ENCODE measurements around the gene TCP11L2. TPM values are rescaled to one million over a fixed set of nuclear protein-coding genes. Genes with fewer than 3 reads are reported as not detected.

TCP11L2 gene
- total and polyA plus RNA-seq, 2 of the 8 experiments (the other 6 are each of a cell fraction or from before 2014, with no cell fraction given) = 2.1 to 7.1 TPM

DNA sequence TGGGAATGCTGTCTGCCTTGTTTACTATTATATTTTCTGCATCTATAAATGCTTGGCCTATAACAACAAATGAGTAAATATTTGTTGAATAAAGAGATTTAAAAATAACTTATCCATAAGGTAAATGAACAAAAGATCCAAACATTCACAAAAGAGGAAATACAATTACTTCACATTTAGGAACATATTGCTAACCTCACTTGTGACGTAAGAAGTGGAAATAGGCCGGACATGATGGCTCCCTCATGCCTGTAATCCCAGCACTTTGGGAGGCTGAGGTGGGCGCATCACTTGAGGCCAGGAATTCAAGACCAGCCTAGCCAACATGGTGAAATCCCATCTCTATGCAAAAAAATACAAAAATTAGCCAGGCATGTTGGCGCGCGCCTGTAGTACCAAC, 29.0 kb upstream of the TCP11L2 start (continued):
- TF ChIP-seq RBBP5 (IDR thresholded peaks at IDR 0.05; ENCODE audit: borderline replicate concordance, low read depth, low read length) = no peak
- TF ChIP-seq, protein P1, sequence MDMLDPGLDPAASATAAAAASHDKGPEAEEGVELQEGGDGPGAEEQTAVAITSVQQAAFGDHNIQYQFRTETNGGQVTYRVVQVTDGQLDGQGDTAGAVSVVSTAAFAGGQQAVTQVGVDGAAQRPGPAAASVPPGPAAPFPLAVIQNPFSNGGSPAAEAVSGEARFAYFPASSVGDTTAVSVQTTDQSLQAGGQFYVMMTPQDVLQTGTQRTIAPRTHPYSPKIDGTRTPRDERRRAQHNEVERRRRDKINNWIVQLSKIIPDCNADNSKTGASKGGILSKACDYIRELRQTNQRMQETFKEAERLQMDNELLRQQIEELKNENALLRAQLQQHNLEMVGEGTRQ (IDR thresholded peaks at IDR 0.05; ENCODE audit: low read length) = no peak
